H1 (cell line): ENCODE results near the gene HYDIN. TPM values are rescaled to one million over a fixed set of nuclear protein-coding genes. Genes with fewer than 3 reads are reported as not detected.
"Not testable (repeated sequence)": the region's sequence is repeated elsewhere in the genome, so short reads cannot be mapped to it uniquely, and the experiment has no call there.

Experiments used
- CTCF ChIA-PET: fragments of 300-600 bp; sonication (Branson Sonifier 250); formaldehyde crosslinking; loops from one replicate; lab custom pipeline; 2021; ENCODE audit not compliant: partially characterized antibody; lab: Charles Lee
- POLR2A ChIA-PET: fragments of 300-600 bp; sonication (Branson Sonifier 250); formaldehyde crosslinking; loops from one replicate; lab custom pipeline; 2021; ENCODE audit warnings: inconsistent platforms; ENCODE audit not compliant: partially characterized antibody; lab: Charles Lee
- DNase-seq, 2 experiments: peaks; one replicate each; pipeline versions ENCODE4 v3.0.0 to v3.0.0-alpha.2; 2010 to 2022; ENCODE audit warnings: low spot score in 2 of 2, low read depth in 1 of 2, mixed read lengths in 1 of 2
- FAIRE-seq: peaks from 2 replicates; lab custom pipeline; 2011; peaks lifted over from hg19 to GRCh38; lab: Jason Lieb, UNC
- H2AFZ ChIP-seq: 2 replicates; pipeline ENCODE4 v1.8.1; 2012; ENCODE audit warnings: low read length, inconsistent platforms
- H2AK5ac ChIP-seq: 2 replicates; pipeline ENCODE4 v1.6.1; 2013; ENCODE audit warnings: low read depth, low read length
- H2BK120ac ChIP-seq: replicated peaks from 2 replicates; pipeline ENCODE3; 2013; ENCODE audit warnings: low read depth, low read length, inconsistent platforms
- H2BK12ac ChIP-seq: 2 replicates; pipeline ENCODE4 v1.6.1; 2013; ENCODE audit warnings: low read depth, low read length
- H2BK15ac ChIP-seq: 2 replicates; pipeline ENCODE4 v1.6.1; 2013; ENCODE audit warnings: low read length
- H2BK20ac ChIP-seq: 2 replicates; pipeline ENCODE4 v1.6.1; 2013; ENCODE audit warnings: low read length
- H2BK5ac ChIP-seq: 2 replicates; pipeline ENCODE4 v1.6.1; 2013; ENCODE audit warnings: low read depth, low read length
- H3K14ac ChIP-seq: 2 replicates; pipeline ENCODE4 v1.6.1; 2013; ENCODE audit warnings: inconsistent platforms; ENCODE audit not compliant: insufficient read length
- H3K18ac ChIP-seq: 2 replicates; pipeline ENCODE4 v1.6.1; 2013; ENCODE audit warnings: low read length; ENCODE audit errors: extremely low read depth
- H3K23ac ChIP-seq: 2 replicates; pipeline ENCODE4 v1.6.1; 2013; ENCODE audit warnings: inconsistent platforms; ENCODE audit not compliant: insufficient read length
- H3K23me2 ChIP-seq: 2 replicates; pipeline ENCODE4 v1.6.1; 2013; ENCODE audit warnings: low read depth, low read length
- H3K27ac ChIP-seq: 2 replicates; pipeline ENCODE4 v1.6.1; 2011; ENCODE audit warnings: low read depth, low read length, inconsistent platforms
- H3K27me3 ChIP-seq, 4 experiments: replicated peaks in 1 of 4; 1 replicate in 1 of 4; 2 replicates in 3 of 4; pipeline versions ENCODE4 v1.6.1 to v1.8.1; 2011 to 2013; ENCODE audit warnings: low read length in 3 of 4, mild to moderate bottlenecking in 3 of 4, inconsistent platforms in 2 of 4, mixed read lengths in 2 of 4, moderate library complexity in 1 of 4; ENCODE audit not compliant: control insufficient read depth in 3 of 4, insufficient read depth in 3 of 4; ENCODE audit errors: extremely low read depth in 1 of 4
- H3K36me3 ChIP-seq, 4 experiments: 2 replicates each; pipeline versions ENCODE4 v1.6.1 to v1.8.1; 2011 to 2013; ENCODE audit warnings: mild to moderate bottlenecking in 4 of 4, low read length in 3 of 4, moderate library complexity in 2 of 4, control low read depth in 1 of 4, inconsistent platforms in 1 of 4; ENCODE audit not compliant: insufficient read depth in 4 of 4, control insufficient read depth in 2 of 4
- H3K4ac ChIP-seq: replicated peaks from 2 replicates; pipeline ENCODE3; 2013; ENCODE audit warnings: low read length, low read depth, mixed read lengths, inconsistent platforms; ENCODE audit not compliant: insufficient read length
- H3K4me1 ChIP-seq, 4 experiments: replicated peaks in 1 of 4; 1 replicate in 1 of 4; 2 replicates in 3 of 4; pipeline versions ENCODE4 v1.6.1 to v1.8.1; 2011 to 2013; ENCODE audit warnings: low read length in 3 of 4, inconsistent platforms in 2 of 4, mixed read lengths in 1 of 4; ENCODE audit not compliant: insufficient read depth in 4 of 4, control insufficient read depth in 3 of 4
- H3K4me2 ChIP-seq, 2 experiments: 2 replicates each; pipeline versions ENCODE4 v1.6.1 to v1.8.1; 2011 to 2013; ENCODE audit warnings: low read depth in 2 of 2, low read length in 2 of 2, control low read depth in 1 of 2, inconsistent platforms in 1 of 2, mild to moderate bottlenecking in 1 of 2; ENCODE audit not compliant: insufficient read depth in 1 of 2
- H3K4me3 ChIP-seq, 4 experiments: fragments of 200-600, 300-600 bp in 1 of 4; sonication (generic), shearing (Covaris generic), sonication (Bioruptor Twin) in 1 of 4; 2 replicates each; pipeline versions ENCODE4 v1.5.1 to v1.8.1; 2011 to 2016; ENCODE audit warnings: low read length in 4 of 4, low read depth in 3 of 4, control low read depth in 2 of 4, inconsistent platforms in 2 of 4, mild to moderate bottlenecking in 2 of 4, mixed read lengths in 1 of 4, moderate library complexity in 1 of 4; ENCODE audit not compliant: insufficient read depth in 2 of 4; ENCODE audit errors: extremely low read depth in 1 of 4
- H3K56ac ChIP-seq: replicated peaks from 2 replicates; pipeline ENCODE3; 2013; ENCODE audit warnings: low read depth, mild to moderate bottlenecking, mixed read lengths, low read length, inconsistent platforms; ENCODE audit not compliant: insufficient read length
- H3K79me1 ChIP-seq: 2 replicates; pipeline ENCODE4 v1.6.1; 2013; ENCODE audit warnings: low read depth, low read length, control low read depth
- H3K79me2 ChIP-seq, 2 experiments: 2 replicates each; pipeline versions ENCODE4 v1.6.1 to v1.8.1; 2012 to 2013; ENCODE audit warnings: low read length in 2 of 2, mild to moderate bottlenecking in 2 of 2, inconsistent platforms in 1 of 2; ENCODE audit not compliant: insufficient read depth in 2 of 2, control insufficient read depth in 1 of 2
- H3K9ac ChIP-seq, 4 experiments: replicated peaks in 1 of 4; 1 replicate in 1 of 4; 2 replicates in 3 of 4; pipeline versions ENCODE4 v1.6.1 to v1.8.1; 2011 to 2013; ENCODE audit warnings: low read depth in 3 of 4, low read length in 3 of 4, control low read depth in 2 of 4, mild to moderate bottlenecking in 2 of 4, moderate library complexity in 2 of 4, inconsistent platforms in 1 of 4; ENCODE audit errors: extremely low read depth in 1 of 4
- H3K9me3 ChIP-seq, 2 experiments: 2 replicates each; pipeline versions ENCODE4 v1.6.1 to v1.8.1; 2012 to 2013; ENCODE audit warnings: mild to moderate bottlenecking in 2 of 2, moderate library complexity in 2 of 2, control low read depth in 1 of 2, inconsistent platforms in 1 of 2, low read depth in 1 of 2, low read length in 1 of 2, mixed read lengths in 1 of 2; ENCODE audit not compliant: insufficient read depth in 2 of 2
- H4K20me1 ChIP-seq, 2 experiments: replicated peaks in 1 of 2; 2 replicates each; pipeline versions ENCODE3 to v1.8.1; 2011 to 2013; ENCODE audit warnings: inconsistent platforms in 2 of 2, low read length in 2 of 2, mild to moderate bottlenecking in 1 of 2; ENCODE audit not compliant: insufficient read depth in 2 of 2, control insufficient read depth in 1 of 2
- H4K5ac ChIP-seq: 2 replicates; pipeline ENCODE4 v1.6.1; 2013; ENCODE audit warnings: low read length, low read depth, mixed read lengths, inconsistent platforms; ENCODE audit not compliant: insufficient read length
- H4K8ac ChIP-seq: 2 replicates; pipeline ENCODE4 v1.8.0; 2013; ENCODE audit warnings: mild to moderate bottlenecking, moderate library complexity, low read length, inconsistent platforms; ENCODE audit not compliant: insufficient read depth; ENCODE audit errors: extremely low read depth
- H4K91ac ChIP-seq: replicated peaks from 2 replicates; pipeline ENCODE3; 2013; ENCODE audit warnings: low read length, mixed read lengths, inconsistent platforms; ENCODE audit not compliant: insufficient read length
- WGBS, 2 experiments: shearing (Covaris generic) in 1 of 2; methylation state at CpG; one replicate each; pipeline versions ENCODE4 v1.1.6 to v1.1.7; 2013 to 2015; ENCODE audit warnings: low lambda C conversion rate in 2 of 2, mixed read lengths in 2 of 2, inconsistent platforms in 1 of 2, low coverage in 1 of 2, missing lambda C conversion rate in 1 of 2; ENCODE audit not compliant: insufficient replicate concordance in 2 of 2, insufficient coverage in 1 of 2, insufficient read length in 1 of 2; ENCODE audit errors: extremely low coverage in 1 of 2, missing lambda C conversion rate in 1 of 2; 5-methylcytosine and 5-hydroxymethylcytosine counted together
- polyA plus RNA-seq, 7 experiments: library from polyadenylated mRNA; depleted of rRNA in 3 of 7; stranded (reverse) in 5 of 7; unstranded in 2 of 7; fragments of >200 nt in 5 of 7; fragments of 200-250 nt in 2 of 7; gene quantifications; 1 replicate in 5 of 7; 2 replicates in 1 of 7; 4 replicates in 1 of 7; pipeline versions ENCODE4 v1.2.1 to v1.2.3, GENCODE V29; 2011 to 2013; ENCODE audit warnings: missing spikeins in 2 of 7, mixed read lengths in 2 of 7
- total RNA-seq: library from RNA; stranded (reverse); fragmentation: NEBNext Ultra II Directional; extraction: Animal tissue kit (Norgen Biotek cat#: 25700); gene quantifications from 2 replicates; pipeline ENCODE4 v1.2.1, GENCODE V29; 2021

The HYDIN gene
- total and polyA plus RNA-seq, 2 of the 8 experiments (the other 6 are each of a cell fraction or from before 2014, with no cell fraction given) = 1.1 to 1.8 TPM

- H3K4me1 ChIP-seq, H2BK120ac ChIP-seq, H3K23me2 ChIP-seq, H4K5ac ChIP-seq, H3K18ac ChIP-seq, H2BK15ac ChIP-seq, H3K4me3 ChIP-seq, H4K8ac ChIP-seq, H3K23ac ChIP-seq, POLR2A ChIA-PET, H3K36me3 ChIP-seq, H3K79me1 ChIP-seq, H4K91ac ChIP-seq, H3K9me3 ChIP-seq, H2BK20ac ChIP-seq, H2AFZ ChIP-seq, H3K56ac ChIP-seq, CTCF ChIA-PET, H3K9ac ChIP-seq, DNase-seq, FAIRE-seq, H3K4me2 ChIP-seq, H2AK5ac ChIP-seq, H3K4ac ChIP-seq, H3K14ac ChIP-seq, H3K27me3 ChIP-seq, H3K27ac ChIP-seq, H4K20me1 ChIP-seq, H2BK12ac ChIP-seq, H2BK5ac ChIP-seq, H3K79me2 ChIP-seq: not testable (repeated sequence)
- 80% methylated on average over 1 of the region's 4 CpGs; no CpG with 5 or more reads in 1 of the 2 experiments for WGBS, 2 experiments
Measured at GRCh38 chr16:70823498-70824118, 406.9 kb downstream of the HYDIN start.

- H2BK20ac ChIP-seq, H3K9ac ChIP-seq, H2BK5ac ChIP-seq, H3K4me1 ChIP-seq, H2BK120ac ChIP-seq, H3K14ac ChIP-seq, H4K91ac ChIP-seq, H3K79me2 ChIP-seq, H3K27ac ChIP-seq, H3K4ac ChIP-seq, H4K20me1 ChIP-seq, H3K9me3 ChIP-seq, H2AK5ac ChIP-seq, H3K4me2 ChIP-seq, H4K8ac ChIP-seq, H3K4me3 ChIP-seq, H3K56ac ChIP-seq, DNase-seq, H3K79me1 ChIP-seq, H3K18ac ChIP-seq, FAIRE-seq, H2BK12ac ChIP-seq, H3K36me3 ChIP-seq, H4K5ac ChIP-seq, CTCF ChIA-PET, H2BK15ac ChIP-seq, H3K23ac ChIP-seq, POLR2A ChIA-PET, H3K27me3 ChIP-seq, H3K23me2 ChIP-seq, H2AFZ ChIP-seq: not testable (repeated sequence)
- 0% methylated on average over 1 of the region's 2 CpGs; no CpG with 5 or more reads in 1 of the 2 experiments for WGBS, 2 experiments
Measured at GRCh38 chr16:70822734-70823133, 407.8 kb downstream of the HYDIN start.
